Measurements from ENCODE around the gene AFF1.

Gene AFF1

GRCh38 chr4:87037671-87038334, 103.0 kb downstream of the AFF1 start:
- H3F3A ChIP-seq (ENCODE audit: insufficient read depth): no peaks in the 10 kb centered on the region
- no peak overlapping the region for H3K27ac ChIP-seq (ENCODE audit: low read depth, low read length)
- H3K9me3 ChIP-seq (ENCODE audit: insufficient read depth, low read length): no peaks in the 10 kb centered on the region
- no peaks in the 10 kb centered on the region for H4K20me1 ChIP-seq (ENCODE audit: low read depth, low read length)
- no peaks in the 10 kb centered on the region for H3K79me2 ChIP-seq (ENCODE audit: insufficient read depth, low read length)
- H2AFZ ChIP-seq (ENCODE audit: low read depth, low read length, severe bottlenecking): no peak overlapping the region
- no peak for TF ChIP-seq EZH2phosphoT487 (conservative IDR thresholded peaks at IDR 0.05; ENCODE audit: low read length)
- TF ChIP-seq, protein P1, sequence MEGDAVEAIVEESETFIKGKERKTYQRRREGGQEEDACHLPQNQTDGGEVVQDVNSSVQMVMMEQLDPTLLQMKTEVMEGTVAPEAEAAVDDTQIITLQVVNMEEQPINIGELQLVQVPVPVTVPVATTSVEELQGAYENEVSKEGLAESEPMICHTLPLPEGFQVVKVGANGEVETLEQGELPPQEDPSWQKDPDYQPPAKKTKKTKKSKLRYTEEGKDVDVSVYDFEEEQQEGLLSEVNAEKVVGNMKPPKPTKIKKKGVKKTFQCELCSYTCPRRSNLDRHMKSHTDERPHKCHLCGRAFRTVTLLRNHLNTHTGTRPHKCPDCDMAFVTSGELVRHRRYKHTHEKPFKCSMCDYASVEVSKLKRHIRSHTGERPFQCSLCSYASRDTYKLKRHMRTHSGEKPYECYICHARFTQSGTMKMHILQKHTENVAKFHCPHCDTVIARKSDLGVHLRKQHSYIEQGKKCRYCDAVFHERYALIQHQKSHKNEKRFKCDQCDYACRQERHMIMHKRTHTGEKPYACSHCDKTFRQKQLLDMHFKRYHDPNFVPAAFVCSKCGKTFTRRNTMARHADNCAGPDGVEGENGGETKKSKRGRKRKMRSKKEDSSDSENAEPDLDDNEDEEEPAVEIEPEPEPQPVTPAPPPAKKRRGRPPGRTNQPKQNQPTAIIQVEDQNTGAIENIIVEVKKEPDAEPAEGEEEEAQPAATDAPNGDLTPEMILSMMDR (IDR thresholded peaks at IDR 0.05; ENCODE audit: insufficient read depth, low read length, poor library complexity, severe bottlenecking): no peak
- no peaks in the 10 kb centered on the region for H3K27me3 ChIP-seq (ENCODE audit: low read length)
- no peak overlapping the region for H3K9ac ChIP-seq (ENCODE audit: low read length)
- H3K36me3 ChIP-seq (ENCODE audit: low read length): no peaks in the 10 kb centered on the region
- no peaks in the 10 kb centered on the region for H3K9me2 ChIP-seq (replicated peaks; ENCODE audit: insufficient read depth, low read length)
- no peak overlapping the region for H3K4me2 ChIP-seq (ENCODE audit: low read depth, low read length, poor library complexity, severe bottlenecking)
- no peak overlapping the region for H3K4me3 ChIP-seq (ENCODE audit: insufficient read depth, low read length, poor library complexity, severe bottlenecking)

DNA sequence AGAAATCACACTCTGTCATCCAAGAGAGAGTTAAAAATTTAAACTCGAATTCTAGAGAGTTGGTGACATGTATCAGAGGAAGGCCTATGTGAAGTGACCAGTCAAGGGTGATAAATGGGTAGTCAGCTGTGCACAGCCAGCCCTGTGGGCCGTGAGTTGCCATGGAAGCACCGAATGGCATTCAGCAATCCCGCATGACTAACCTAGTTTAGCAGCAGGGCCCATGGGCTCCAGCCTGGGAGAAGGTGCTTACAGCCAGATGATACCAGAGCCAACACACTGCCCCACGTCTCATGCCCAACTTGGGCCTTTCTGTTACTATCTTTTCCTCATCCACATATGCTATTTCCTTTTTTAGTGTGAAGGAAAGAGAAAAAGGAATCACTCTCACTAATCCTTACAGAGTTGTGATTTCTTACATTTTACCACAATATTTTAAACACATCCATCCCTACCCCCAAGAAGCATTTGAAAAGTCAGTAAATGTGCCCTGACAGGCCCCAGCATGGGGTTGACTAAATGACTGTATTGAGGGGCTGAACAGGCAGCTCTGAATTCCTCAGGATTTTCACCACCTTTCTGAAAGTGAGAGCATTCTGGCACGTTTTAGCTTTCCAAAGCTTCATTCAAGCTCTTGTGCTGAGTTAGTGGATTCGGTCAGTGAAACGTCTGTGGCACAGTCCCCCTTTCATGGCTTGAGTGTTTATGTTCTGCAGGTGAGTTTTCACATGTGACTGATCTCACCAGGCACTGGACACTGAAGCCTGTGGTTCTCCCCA, 104.2 kb downstream of the AFF1 start:
- H3K4me2 ChIP-seq (ENCODE audit: low read depth, low read length, poor library complexity, severe bottlenecking): no peak overlapping the region

GRCh38 chr4:87041141-87041540, 106.3 kb downstream of the AFF1 start:
- Histone ChIP-seq H3K36me3 (ENCODE audit: low read length) (no peaks in the 10 kb centered on the region), H4K20me1 (ENCODE audit: low read depth, low read length) (no peaks in the 10 kb centered on the region), H3K9ac (ENCODE audit: low read length) (no peak overlapping the region), H3K27me3 (ENCODE audit: low read length) (no peaks in the 10 kb centered on the region), H3K9me2 (replicated peaks; ENCODE audit: insufficient read depth, low read length) (no peaks in the 10 kb centered on the region), H3K27ac (ENCODE audit: low read depth, low read length) (no peak overlapping the region), H3K79me2 (ENCODE audit: insufficient read depth, low read length) (no peaks in the 10 kb centered on the region), H3F3A (ENCODE audit: insufficient read depth) (no peaks in the 10 kb centered on the region), H3K9me3 (ENCODE audit: insufficient read depth, low read length) (no peaks in the 10 kb centered on the region), H3K4me2 (ENCODE audit: low read depth, low read length, poor library complexity, severe bottlenecking) (no peak overlapping the region), H2AFZ (ENCODE audit: low read depth, low read length, severe bottlenecking) (no peak overlapping the region), H3K4me3 (ENCODE audit: insufficient read depth, low read length, poor library complexity, severe bottlenecking) (no peak overlapping the region)
- TF ChIP-seq EZH2phosphoT487 (conservative IDR thresholded peaks at IDR 0.05; ENCODE audit: low read length): no peak

More for the DNA sequence above, 104.2 kb downstream of the AFF1 start:
- Histone ChIP-seq H3F3A (ENCODE audit: insufficient read depth) (no peaks in the 10 kb centered on the region), H2AFZ (ENCODE audit: low read depth, low read length, severe bottlenecking) (no peak overlapping the region), H4K20me1 (ENCODE audit: low read depth, low read length) (no peaks in the 10 kb centered on the region), H3K9me3 (ENCODE audit: insufficient read depth, low read length) (no peaks in the 10 kb centered on the region), H3K9ac (ENCODE audit: low read length) (no peak overlapping the region), H3K36me3 (ENCODE audit: low read length) (no peaks in the 10 kb centered on the region), H3K79me2 (ENCODE audit: insufficient read depth, low read length) (no peaks in the 10 kb centered on the region), H3K27me3 (ENCODE audit: low read length) (no peaks in the 10 kb centered on the region), H3K27ac (ENCODE audit: low read depth, low read length) (no peak overlapping the region), H3K4me3 (ENCODE audit: insufficient read depth, low read length, poor library complexity, severe bottlenecking) (no peak overlapping the region), H3K9me2 (replicated peaks; ENCODE audit: insufficient read depth, low read length) (no peaks in the 10 kb centered on the region)
- TF ChIP-seq, protein P1 (IDR thresholded peaks at IDR 0.05; ENCODE audit: insufficient read depth, low read length, poor library complexity, severe bottlenecking): no peak
- TF ChIP-seq EZH2phosphoT487 (conservative IDR thresholded peaks at IDR 0.05; ENCODE audit: low read length): no peak

DNA sequence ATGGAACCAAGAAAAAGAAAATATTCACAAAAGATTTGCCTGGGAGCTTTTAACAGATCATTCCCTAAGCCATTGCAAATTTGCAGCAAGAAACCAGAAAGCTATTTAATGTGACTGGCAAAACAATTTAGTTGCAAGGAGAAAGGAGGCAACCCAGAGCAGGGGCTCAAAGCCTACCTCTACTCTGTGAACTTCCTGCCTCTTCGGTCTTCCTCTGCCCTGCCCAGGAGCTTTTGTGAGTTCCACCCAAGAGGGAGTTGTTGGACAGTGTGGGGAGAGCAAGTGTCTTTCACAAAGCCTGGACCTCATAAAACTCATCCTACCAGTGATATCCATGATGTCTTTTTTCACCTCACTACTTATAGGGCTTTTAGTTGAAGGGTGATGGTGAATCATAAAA, 107.4 kb downstream of the AFF1 start:
- no peak overlapping the region for H3K9ac ChIP-seq (ENCODE audit: low read length)
- no peaks in the 10 kb centered on the region for H3K9me3 ChIP-seq (ENCODE audit: insufficient read depth, low read length)
- H3K4me3 ChIP-seq (ENCODE audit: insufficient read depth, low read length, poor library complexity, severe bottlenecking): no peak overlapping the region
- no peak overlapping the region for H2AFZ ChIP-seq (ENCODE audit: low read depth, low read length, severe bottlenecking)
- no peaks in the 10 kb centered on the region for H4K20me1 ChIP-seq (ENCODE audit: low read depth, low read length)
- H3K27ac ChIP-seq (ENCODE audit: low read depth, low read length): no peak overlapping the region
- no peaks in the 10 kb centered on the region for H3K36me3 ChIP-seq (ENCODE audit: low read length)
- TF ChIP-seq EZH2phosphoT487 (conservative IDR thresholded peaks at IDR 0.05; ENCODE audit: low read length): no peak
- TF ChIP-seq, protein P1 (IDR thresholded peaks at IDR 0.05; ENCODE audit: insufficient read depth, low read length, poor library complexity, severe bottlenecking): no peak
- H3K9me2 ChIP-seq (replicated peaks; ENCODE audit: insufficient read depth, low read length): no peaks in the 10 kb centered on the region
- no peak overlapping the region for H3K4me2 ChIP-seq (ENCODE audit: low read depth, low read length, poor library complexity, severe bottlenecking)
- H3F3A ChIP-seq (ENCODE audit: insufficient read depth): no peaks in the 10 kb centered on the region
- H3K79me2 ChIP-seq (ENCODE audit: insufficient read depth, low read length): no peaks in the 10 kb centered on the region
- H3K27me3 ChIP-seq (ENCODE audit: low read length): no peaks in the 10 kb centered on the region
